GM20000 (cell line): ENCODE data around the gene NME4.
"Not testable (repeated sequence)": the region's sequence is repeated elsewhere in the genome, so short reads cannot be mapped to it uniquely, and the experiment has no call there.

ENCODE experiments used
- DNase-seq: peaks from one replicate; pipeline ENCODE4 v3.0.0; 2012; ENCODE audit warnings: low spot score
- TF ChIP-seq, protein P1 (sequence below): IDR thresholded peaks from 2 replicates; pipeline ENCODE4 v1.5.1; 2012; ENCODE audit warnings: mild to moderate bottlenecking, control low read depth; ENCODE audit errors: extremely low read depth, missing control alignments

Gene NME4

GRCh38 chr16:375927-376816 lies 20.8 kb upstream of the NME4 start:
- no peak for DNase-seq
- TF ChIP-seq, protein P1, sequence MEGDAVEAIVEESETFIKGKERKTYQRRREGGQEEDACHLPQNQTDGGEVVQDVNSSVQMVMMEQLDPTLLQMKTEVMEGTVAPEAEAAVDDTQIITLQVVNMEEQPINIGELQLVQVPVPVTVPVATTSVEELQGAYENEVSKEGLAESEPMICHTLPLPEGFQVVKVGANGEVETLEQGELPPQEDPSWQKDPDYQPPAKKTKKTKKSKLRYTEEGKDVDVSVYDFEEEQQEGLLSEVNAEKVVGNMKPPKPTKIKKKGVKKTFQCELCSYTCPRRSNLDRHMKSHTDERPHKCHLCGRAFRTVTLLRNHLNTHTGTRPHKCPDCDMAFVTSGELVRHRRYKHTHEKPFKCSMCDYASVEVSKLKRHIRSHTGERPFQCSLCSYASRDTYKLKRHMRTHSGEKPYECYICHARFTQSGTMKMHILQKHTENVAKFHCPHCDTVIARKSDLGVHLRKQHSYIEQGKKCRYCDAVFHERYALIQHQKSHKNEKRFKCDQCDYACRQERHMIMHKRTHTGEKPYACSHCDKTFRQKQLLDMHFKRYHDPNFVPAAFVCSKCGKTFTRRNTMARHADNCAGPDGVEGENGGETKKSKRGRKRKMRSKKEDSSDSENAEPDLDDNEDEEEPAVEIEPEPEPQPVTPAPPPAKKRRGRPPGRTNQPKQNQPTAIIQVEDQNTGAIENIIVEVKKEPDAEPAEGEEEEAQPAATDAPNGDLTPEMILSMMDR, result no peak

DNA sequence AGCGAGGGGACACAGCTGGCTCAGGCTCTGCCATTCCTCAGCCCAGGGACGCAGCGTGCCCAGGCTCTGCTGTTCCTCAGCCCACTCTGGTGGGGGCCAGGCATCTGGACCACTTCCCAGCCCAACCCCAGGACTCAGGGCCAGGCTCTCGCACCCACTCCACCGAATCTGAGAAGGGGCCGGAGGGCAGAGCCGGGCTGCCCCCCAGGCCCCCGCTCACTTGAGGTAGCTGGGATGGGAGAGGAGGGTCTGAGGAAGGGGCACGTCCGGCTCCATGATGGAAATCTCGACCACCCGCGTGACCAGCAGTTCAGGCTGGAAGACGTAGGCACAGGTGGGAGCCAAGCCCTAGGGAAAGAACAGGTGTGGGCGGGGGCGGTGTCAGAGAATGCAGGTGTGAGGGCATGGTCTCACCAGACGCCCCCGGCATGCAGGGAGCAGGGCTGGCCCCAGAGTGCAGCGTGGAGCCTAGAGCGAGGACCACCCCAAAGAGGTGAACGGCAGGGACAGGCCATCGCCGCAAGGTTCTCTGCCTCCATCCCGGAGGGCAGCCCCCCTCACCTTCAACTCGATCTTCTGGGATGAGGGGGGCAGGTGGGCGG lies 20.1 kb upstream of the NME4 start:
- DNase-seq, result no peak
- TF ChIP-seq, protein P1, result no peak

DNA sequence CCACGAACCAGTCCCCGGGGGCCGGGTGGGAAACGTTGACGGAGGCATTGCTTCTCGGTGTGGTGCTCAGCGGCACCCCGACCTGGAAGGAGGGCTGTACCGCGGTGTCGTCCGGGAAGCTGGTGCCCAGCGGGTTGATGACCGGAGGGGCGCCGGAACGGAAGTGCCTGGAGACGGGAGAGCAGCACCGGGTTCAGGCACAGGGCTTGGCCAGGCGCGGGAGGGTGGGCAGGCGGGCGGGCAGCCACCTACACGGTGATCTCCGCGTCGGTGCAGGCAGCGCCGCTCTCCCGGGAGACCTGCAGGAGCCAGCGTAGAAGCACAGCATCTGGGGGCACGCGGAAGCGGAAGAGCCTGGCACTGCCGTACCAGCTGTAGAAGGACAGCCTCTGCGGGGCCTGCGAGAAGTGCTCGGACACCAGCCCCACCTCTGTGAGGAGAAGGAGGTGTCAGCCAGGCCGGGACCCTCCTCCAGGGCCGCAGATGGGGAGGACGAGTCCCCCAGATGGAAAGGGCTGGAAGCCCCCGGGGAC lies 19.5 kb upstream of the NME4 start:
- DNase-seq, result no peak
- TF ChIP-seq, protein P1, result no peak

DNA sequence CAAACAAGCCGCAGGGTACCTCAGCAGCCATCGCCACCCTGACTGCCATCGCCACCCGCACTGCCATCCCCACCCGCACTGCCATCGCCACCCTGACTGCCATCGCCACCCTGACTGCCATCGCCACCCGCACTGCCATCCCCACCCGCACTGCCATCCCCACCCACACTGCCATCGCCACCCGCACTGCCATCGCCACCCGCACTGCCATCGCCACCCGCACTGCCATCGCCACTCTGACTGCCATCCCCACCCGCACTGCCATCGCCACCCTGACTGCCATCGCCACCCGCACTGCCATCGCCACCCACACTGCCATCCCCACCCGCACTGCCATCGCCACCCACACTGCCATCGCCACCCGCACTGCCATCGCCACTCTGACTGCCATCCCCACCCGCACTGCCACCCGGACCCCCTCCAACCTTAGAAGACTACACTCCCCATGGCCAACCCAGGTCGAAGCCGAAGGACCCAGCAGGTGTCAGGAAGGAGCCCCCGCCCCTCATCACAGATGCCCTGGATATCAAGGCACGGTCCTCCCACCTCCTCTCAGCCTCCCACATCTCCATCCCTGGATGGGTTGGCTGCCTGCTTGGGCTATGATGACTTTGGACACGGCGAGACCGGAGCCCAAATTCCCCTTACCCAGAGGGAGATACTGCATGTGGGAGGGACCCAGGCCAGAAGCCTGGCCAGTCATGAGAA lies 18.7 kb upstream of the NME4 start:
- DNase-seq, result not testable (repeated sequence)

DNA sequence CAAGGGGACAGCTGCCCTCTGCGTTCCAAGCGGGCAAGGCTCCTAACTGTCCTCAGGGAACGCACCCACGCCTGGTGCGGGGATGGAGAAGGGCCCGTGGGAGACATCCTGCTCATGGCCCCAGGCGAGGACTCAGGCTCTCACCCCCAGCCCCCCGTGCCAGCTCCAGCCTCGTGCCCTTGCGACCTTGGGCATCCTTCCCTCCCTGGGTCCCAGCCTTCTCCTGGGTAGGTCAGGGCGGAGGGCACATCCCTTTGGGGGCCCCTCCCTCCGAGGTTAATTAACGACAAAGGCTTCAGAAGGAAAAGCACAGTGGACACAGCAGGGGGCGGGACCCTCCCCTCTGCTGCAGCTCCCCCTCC lies 18.2 kb upstream of the NME4 start:
- no peak for DNase-seq
- TF ChIP-seq, protein P1, result no peak

GRCh38 chr16:379183-379960 lies 17.6 kb upstream of the NME4 start:
- TF ChIP-seq, protein P1, result no peak
- no peak for DNase-seq

GRCh38 chr16:379961-380761 lies 16.8 kb upstream of the NME4 start:
- TF ChIP-seq, protein P1, result no peak
- DNase-seq, result no peak
